HS-27A (cell line): ENCODE data around the gene SLC26A4.
"Not testable (repeated sequence)": the region's sequence is repeated elsewhere in the genome, so short reads cannot be mapped to it uniquely, and the experiment has no call there.

Source experiments
- DNase-seq: peaks from one replicate; pipeline ENCODE4 v3.0.0-alpha.2; 2012; ENCODE audit warnings: low read depth, missing footprints

The SLC26A4 gene

GRCh38 chr7:107660381-107661080, at the start of gene SLC26A4:
Gene SLC26A4 (plus strand): TSS chr7:107660828. CDS start chr7:107661642, 814 bp downstream.
- DNase-seq = no peak

DNA sequence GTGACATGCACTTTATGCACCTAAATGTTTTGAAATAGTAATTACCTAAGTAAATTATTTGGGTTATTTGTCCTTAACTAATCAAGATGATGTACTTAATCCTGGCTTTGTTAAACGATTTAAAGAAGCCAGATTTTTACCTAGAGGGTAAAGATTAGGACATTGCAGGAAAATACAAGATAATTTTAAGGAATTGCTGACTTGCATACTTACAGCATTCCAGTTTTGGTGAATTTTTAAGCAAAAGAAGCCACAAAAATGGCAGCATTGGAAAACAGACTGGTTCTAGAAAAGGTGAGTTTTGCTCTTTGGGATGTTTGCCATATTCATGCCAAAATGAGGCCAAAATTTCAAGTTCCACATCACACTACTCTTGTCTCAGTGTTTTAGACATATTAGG, 47.2 kb upstream of the SLC26A4 start:
- no peak for DNase-seq

- no peak for DNase-seq
Measured at GRCh38 chr7:107613948-107614347, 46.7 kb upstream of the SLC26A4 start.

GRCh38 chr7:107614425-107614824, 46.2 kb upstream of the SLC26A4 start:
- DNase-seq = no peak

GRCh38 chr7:107615910-107616680, 44.5 kb upstream of the SLC26A4 start:
- DNase-seq = no peak

- DNase-seq = no peak
Measured at GRCh38 chr7:107622429-107622828, 38.2 kb upstream of the SLC26A4 start.

DNA sequence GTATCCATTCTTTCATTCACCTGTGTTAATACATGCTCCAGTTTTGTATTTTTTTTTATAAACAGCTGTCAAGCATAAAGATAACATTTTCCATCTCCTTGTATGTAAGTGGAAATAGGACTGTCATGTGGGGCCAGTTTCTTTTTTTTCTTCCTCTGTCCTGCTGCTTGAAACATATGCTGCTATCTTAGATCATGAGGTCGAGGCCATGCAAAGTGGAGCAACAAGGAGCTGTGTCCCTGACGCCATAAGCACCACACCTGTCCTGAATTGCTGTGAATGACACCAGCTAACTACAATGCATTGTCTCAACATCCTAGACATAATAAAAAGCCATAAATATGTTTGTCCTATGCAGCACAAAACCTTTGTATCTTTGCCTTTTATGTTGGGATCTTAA, 37.7 kb upstream of the SLC26A4 start:
- DNase-seq = no peak

DNA sequence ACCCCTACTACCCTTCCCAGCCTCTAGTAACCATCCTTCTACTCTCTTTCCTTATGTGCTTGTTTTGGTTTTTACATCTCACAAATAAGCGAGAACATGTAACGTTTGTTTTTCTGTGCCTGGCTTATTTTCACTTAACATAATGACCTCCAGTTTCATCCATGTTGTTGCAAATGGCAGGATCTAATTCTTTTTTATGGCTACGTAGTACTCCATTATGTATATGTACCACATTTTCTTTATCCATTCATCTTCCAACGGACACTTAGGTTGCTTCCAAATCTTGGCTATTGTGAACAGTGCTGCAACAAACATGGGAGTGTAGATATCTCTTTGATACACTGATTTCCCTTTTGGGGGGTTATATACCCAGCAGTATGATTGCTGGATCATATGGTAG, 33.6 kb upstream of the SLC26A4 start:
- no peak for DNase-seq

DNA sequence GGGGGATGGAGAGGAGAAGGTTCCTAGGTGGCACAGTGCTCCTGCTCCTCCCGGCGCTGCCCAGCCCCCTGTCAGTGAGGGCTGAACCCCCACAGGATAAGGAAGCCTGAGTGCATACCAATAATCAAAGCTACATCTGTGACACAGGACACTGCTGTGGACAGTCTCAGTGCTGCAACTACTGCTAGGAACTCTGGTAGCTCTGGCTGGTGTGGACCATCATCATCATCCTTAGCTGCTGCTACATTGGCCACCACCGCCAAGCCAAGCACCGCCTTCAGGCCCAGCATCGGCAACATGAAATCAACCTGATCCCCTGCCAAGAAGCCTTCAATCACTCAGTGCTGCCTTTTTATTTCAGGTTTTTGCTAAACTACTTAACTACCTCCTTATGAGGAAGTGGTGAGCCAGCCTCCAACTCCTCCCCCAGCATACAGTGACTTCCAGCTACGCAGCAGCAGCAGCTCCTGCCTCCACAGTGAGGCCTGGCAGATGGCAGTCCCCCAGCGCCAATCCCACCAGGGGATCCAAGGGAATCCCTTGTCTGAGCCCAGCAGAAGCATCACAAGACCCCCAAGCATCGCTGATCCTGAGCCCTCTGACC, 32.1 kb upstream of the SLC26A4 start:
- no peak for DNase-seq

- no peak for DNase-seq
Measured at GRCh38 chr7:107630342-107630741, 30.3 kb upstream of the SLC26A4 start.

DNA sequence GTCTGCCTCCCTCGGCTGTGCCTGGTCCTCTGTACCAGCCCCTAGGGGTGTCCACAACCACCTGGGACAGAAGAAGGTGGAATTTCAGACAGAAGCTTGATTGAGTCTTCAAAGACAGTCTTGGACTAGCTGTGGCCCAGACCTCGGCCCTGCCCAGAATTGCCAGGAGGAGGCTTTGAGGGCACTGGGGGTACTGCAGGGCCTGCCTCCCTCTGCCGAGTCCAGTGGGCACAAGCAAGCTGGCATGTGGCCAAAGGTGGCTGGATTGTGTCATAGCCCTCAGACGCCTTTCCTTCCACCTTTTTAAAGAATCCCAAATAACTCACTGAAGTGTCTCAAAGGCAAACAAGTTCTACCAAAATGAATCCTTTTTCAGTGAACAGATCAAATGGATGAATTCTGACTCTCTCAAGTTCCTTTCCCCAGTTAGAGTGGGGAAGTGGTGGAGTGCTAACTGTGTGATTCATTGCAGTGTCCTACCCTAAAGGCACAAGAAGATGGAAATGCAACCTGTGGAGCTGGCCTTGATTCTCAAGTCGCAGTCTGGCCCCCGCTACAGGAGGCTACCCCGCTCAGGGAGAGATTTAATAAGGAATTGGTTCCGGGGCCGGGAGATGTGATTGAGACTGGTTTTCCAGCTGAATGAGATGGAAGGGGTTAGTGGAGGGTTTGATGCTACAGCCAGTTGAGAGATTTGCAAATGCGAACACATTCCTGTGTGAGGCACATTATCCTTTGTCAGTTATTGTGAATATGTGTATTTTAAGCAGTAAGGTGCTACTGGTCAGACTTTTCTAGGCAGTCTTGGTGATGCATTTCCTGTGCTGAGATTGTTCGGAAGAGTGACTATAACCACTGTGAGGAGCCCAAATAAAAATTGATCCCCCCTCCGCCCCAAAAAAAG, 28.8 kb upstream of the SLC26A4 start:
- no peak for DNase-seq

DNA sequence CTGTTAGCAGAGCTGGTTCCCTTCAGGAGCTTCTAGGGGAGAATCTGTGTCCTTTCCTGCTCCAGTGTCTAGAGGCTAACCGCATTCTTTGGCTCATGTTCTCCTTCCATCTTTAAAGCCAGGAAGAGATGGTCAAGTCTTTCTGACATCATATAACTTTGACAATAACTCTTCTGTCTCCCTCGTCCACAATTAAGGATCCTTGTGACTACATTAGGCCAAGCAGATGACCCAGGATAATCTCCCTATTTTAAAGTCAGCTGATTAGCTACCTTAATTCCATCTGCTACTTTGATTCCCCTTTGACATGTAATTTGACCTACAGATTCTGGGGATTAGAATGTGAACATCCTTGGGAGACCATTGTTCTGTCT, 28.1 kb upstream of the SLC26A4 start:
- no peak for DNase-seq

- DNase-seq = no peak
Measured at GRCh38 chr7:107638594-107638993, 22.0 kb upstream of the SLC26A4 start.

GRCh38 chr7:107639070-107639469, 21.6 kb upstream of the SLC26A4 start:
- not testable (repeated sequence) for DNase-seq

DNA sequence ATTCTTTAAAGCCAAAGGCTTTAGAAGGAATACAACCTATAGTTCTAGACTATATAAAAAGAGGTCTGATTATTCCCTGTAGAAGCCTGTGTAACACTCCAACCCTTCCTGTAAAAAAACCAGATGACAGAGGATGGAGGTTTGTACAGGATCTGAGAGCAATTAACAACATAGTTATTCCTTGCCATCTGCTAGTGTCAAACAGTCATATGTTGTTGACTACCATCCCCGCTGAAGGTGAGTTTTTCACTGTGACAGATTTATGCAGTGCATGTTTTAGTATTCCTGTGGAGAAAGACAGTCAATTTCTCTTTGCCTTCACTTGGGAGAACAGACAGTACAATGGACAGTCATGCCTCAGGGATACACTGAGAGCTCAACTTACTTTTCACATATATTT, 19.0 kb upstream of the SLC26A4 start:
- DNase-seq = no peak

DNA sequence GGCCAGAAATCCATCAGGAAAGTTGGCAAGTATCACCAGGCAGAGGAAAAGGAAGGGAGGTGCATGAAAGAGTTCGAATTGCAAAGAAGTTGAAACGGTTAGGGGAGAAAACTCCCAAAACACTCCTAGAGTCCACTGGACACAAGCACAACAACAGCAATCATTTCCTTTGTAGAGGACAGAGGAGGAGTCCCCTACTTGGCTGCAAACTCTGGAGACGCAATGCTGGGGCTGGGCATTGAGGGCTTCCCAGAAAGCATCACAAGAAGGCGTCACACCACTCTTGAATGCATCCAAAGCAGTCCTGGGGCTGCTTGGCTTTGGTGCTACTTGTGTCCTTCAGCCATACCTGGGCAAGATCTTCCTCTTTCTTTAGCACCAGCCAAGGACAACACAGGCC, 18.1 kb upstream of the SLC26A4 start:
- DNase-seq = no peak

DNA sequence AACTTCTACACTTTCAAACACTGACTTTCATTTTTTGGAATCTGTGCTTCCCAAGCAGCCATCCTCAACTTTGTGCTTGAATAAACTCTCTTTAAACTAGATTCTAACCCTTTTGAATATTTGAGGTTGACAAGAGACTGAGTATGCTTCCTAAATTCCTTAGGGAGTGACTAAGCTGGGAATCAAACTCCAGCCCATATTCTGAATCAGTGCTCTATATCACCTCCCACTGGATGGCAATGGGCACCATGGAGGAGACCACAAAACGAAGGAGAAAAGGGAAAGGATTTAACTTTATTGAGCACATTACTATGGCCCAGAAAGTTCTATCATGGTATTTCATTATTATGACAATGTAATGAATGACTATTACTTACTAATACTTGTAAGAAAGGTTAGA, 17.2 kb upstream of the SLC26A4 start:
- DNase-seq = no peak

- DNase-seq = no peak
Measured at GRCh38 chr7:107643938-107644308, 16.7 kb upstream of the SLC26A4 start.

DNA sequence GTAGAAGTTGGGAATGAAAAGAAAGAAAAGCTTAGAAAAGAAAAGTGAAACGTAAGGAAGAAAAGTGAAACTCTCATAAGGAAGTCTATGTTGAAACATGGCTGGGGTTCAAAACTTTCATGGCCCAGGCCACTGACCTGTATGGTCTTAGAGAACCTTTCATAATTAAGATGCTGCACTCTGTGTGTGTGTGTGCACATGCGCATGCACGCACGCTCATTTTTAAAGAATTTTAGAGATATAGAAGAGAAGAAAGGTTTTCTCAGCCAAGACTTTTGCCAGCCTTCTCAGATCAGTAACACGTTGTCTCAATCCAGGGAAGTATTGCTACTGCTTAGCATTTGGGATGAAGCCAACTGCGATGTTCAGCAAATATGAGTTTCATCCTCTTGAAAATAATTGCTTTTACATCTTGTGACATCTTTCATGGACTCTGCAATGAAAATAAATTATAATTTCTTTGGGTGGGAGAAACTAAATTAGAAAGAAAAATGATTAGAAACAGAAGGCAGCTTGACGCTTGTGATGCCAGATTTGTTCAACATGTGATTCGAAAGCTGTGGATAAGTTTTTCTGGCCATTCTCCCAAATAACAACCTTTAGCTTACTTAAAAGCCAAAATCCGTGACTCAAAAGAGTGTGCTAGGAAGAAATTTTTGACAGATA, 16.2 kb upstream of the SLC26A4 start:
- no peak for DNase-seq

DNA sequence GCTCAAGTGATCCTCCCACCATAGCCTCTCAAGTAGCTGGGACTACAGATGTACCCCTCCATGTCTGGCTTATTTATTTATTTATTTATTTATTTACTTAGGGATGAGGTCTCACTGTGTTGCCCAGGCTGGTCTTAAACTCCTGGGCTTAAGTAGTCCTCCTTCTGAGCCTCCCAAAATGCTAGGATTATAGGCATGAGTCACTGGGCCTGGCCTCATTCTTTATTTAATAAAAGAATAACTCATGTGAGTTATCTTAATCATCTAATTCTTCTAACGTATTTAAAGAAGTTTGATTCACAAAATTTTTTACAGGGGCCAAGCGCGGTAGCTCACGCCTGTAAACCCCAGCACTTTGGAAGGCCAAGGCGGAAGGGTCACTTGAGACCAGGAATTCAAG, 8.0 kb upstream of the SLC26A4 start:
- DNase-seq = no peak

GRCh38 chr7:107658467-107658866, 2.2 kb upstream of the SLC26A4 start:
- DNase-seq = no peak

DNA sequence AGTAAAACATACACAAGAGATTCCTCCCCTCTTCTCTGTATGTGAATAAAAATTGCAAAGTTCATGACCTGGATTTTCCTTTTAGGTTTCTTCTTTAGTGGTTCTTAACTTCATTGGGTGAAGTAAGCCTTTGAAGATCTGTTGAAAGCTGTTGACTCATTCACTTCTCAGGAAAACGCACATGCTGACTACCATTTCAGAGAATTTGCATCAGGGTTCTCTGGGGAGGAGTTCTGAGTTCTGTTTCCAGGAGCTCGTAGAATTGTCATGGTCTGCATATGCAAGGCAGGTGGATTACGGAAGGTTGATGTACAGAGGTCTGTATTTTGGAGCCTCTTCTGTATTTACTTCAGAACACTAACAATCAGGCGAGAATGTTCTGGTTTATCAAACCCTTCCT, 962 bp upstream of the SLC26A4 start:
- DNase-seq = no peak
